HG03280 (cell line): ENCODE data around the gene NGF.

Experiments
- ATAC-seq: cut with Tn5 transposase; IDR thresholded peaks from one replicate; pipeline ENCODE4 v1.9.1; 2021; ENCODE audit warnings: mild to moderate bottlenecking, moderate library complexity; ENCODE audit not compliant: unreplicated experiment

The NGF gene

GRCh38 chr1:115283681-115284146 is 54.3 kb downstream of the NGF start:
- ATAC-seq: no peak

DNA sequence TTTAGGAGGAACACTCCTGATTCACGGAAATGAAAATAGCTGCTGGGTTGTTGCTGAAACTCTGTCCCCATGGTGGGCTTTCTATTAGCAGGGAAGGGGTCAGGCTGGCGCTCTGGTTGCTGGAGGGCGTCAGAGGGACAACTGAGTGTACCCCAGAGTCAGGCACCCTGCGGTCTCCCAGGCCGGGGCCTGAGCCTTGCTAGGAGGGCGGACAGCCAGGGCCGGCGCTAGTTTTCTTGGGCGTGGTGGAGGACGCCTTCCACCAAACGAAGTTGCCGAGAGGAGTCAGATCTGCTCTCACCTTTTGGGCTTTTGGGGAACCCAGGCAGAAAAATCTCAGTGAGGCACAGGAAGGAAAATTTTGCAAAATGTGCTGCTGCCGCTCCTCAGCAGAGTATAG is 54.8 kb downstream of the NGF start:
- no peak for ATAC-seq

DNA sequence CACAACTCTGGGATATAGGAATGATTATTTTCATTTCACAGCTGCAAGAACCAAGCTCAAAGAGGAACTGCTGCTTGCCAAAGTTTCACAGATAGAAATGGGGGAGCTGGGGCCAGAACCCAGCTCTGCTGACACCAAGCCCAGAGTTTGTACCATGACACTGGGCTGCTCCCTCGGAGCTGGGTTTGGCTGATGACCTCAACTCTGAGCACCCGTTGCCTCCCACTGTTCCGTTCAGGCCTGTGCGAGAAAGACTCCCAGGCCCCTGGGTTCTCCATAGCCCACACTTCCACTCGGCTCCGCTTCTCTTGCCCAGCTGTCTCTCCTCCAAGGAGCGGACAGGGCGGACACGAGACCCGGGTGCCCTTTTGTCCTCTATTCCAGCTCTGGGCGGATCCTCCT is 55.2 kb downstream of the NGF start:
- ATAC-seq: no peak

GRCh38 chr1:115281143-115281542 is 56.9 kb downstream of the NGF start:
- ATAC-seq: no peak

GRCh38 chr1:115280064-115280463 is 58.0 kb downstream of the NGF start:
- ATAC-seq: no peak

DNA sequence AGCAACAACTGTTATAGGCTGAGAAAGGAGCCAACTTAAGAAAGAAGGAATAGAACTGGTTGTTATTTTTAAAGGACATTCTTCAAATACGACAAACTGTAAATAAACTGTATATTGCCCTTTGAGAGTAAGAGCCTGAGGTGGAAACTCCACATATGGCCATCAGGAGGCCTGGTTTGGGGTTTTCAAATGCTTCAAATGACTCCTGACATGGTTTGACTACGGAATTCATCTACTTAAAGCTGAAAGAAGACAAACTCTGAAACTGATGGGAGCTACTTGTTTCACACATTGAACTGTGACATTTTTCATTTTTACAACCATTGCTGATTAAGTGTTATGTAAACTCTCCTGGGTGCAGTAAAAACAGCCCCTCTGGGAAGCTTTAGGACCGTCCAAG is 59.8 kb downstream of the NGF start:
- ATAC-seq: no peak

DNA sequence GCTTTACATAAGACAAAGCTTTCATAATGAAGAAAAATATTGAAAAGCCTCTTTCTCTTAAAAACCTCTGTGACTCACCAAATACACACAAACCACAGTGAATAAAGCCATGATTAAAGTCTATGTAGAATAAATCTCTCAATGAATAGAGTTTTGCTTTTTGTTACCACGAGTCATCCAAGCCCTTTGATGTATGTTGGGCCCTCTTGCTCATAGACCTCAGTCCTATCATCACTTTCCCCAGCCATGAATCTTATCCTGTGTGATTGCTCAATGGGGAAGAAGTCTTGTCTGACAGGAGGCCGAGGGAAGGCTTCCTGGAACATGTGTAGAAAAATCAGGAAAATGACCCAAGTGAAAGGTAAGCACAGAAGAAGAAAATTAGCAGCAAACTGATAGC is 60.8 kb downstream of the NGF start:
- no peak for ATAC-seq

DNA sequence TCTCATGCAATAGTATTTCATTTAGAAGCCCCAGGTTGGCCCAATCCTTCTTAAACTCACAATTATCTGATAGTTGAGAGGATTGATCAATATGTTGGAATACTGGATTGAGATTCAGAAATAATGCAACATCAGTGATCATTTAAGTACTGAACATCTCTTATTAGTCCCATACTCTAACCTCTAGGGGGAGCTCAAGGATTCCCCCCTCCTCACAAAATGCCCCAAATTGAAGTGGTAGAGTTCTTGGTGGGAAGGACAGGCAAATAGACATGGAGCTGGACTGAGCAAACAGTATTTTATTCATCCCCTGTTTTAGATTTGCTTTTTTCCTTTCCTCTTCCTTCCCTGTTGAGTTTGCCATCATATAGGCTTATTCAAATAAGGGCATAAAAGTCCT is 62.8 kb downstream of the NGF start:
- no peak for ATAC-seq

DNA sequence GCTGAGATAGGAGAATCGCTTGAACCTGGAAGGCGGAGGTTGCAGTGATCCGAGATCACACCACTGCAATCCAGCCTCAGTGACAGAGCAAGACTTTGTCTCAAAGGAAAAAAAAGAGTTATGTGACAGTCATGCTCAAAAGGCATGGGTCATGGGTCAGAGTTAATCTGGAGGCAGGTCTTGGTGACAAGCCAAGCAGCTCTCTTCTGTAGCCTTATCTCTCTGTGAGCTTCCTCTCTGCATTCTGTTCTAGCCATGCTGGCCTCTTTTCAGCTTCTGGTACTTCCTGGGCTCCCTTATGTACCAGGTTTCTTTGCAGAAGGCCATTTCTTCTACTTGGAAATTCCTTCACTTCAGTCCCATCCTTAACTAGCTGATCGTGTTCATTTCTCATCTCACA is 63.6 kb downstream of the NGF start:
- ATAC-seq: no peak

- no peak for ATAC-seq
Measured at GRCh38 chr1:115266729-115267421, 71.2 kb downstream of the NGF start.

DNA sequence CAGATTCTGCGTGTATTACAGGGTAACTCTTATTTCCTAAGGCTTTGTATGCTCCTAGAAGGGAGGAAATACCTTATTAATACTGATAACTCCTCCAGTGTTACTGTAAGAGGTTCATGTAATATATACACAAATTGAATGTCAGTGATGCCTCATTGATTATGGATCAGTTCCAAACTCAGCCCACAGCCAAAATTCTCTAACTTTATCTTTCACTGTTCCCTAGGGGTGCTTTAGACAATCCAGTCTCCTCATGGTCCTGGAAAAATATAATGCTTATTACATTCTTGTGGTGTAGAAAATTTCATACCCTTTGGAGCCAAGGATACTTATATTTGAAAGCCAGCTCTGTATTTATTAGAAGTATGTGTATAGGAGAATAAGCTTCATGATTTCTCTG is 73.0 kb downstream of the NGF start:
- ATAC-seq: no peak

DNA sequence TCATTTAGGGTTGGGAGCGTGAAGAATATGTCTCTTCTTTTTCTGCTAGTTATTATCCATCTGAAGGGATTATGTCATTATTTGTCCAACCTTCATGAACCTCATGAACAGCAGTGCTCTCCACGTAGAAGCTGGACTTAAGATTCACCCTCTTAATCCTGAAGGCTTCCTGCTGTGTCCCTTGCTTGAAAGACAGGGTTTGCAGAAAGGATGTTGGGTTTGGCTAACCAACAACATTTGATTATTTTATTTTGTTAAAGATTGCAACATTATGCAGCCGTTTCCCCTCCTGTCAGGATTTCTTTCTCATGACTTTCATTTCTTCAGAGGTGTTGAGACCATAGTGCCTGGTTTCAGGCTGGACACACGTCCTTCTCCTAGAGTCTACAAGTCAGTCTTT is 75.2 kb downstream of the NGF start:
- ATAC-seq: no peak

DNA sequence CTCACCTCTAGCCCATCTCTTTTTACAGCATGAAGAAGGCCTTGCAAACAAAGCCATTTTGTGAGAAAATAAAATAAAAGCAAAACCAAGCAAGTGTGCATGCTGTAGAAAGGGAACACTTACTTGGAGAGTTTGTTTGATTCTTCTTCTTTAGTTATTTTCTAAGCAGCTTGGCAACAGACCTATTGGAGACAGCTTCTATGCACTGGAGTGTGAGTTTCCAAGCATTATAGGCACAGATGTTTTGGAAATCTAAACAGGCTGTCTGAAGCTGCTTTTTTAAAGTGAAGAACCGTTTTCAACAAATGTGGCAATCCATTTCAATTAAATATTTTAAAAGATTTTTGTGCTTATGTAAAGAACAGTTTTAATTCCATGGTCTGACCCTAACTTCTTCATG is 76.6 kb downstream of the NGF start:
- ATAC-seq: no peak

DNA sequence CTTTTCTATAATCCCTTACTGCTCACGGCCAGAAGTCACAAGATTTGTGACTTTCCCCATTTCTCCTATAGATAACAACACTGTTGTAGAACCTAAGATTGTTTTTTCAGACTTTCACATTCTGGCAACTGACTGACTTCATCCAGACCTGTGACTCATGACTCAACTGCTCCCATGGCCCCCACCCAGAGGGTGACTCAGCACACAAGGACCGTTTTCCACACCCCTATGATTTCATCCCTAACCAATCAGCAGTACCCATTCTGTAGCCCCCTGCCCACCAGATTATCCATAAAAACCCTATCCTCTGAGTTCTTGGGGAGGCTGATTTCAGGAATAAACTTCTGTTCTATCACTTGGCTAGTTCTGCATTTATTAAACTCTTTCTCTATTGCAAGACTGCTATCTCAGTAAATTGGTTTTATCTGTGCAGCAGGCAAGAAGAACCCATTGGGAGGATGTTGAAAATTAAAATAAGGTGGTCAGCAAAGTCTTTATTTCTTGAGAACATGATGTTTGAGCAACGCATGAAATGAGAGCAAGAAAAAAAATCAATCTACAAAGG is 79.7 kb downstream of the NGF start:
- no peak for ATAC-seq

GRCh38 chr1:115257591-115257990 is 80.5 kb downstream of the NGF start:
- no peak for ATAC-seq

DNA sequence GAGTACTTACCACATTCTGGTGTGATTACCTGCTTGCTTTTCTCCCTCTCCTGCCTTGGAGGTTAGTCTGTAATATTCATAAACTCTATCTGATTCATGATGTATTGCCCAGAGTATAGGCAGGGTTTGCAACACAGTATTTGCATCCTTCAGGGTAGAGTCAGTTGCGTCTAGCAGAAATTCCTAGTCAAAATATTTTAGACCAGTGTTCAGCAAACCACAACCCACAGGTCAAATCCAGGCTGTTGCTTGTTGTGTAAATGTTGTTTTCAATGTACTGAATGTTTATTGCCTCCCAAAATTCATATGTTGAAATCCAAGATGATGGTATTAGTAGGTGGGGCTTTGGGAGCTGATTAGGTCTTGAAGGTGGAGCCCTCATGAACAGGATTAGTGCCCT is 82.9 kb downstream of the NGF start:
- no peak for ATAC-seq

GRCh38 chr1:115252585-115252984 is 85.5 kb downstream of the NGF start:
- no peak for ATAC-seq

GRCh38 chr1:115251856-115252255 is 86.2 kb downstream of the NGF start:
- no peak for ATAC-seq

DNA sequence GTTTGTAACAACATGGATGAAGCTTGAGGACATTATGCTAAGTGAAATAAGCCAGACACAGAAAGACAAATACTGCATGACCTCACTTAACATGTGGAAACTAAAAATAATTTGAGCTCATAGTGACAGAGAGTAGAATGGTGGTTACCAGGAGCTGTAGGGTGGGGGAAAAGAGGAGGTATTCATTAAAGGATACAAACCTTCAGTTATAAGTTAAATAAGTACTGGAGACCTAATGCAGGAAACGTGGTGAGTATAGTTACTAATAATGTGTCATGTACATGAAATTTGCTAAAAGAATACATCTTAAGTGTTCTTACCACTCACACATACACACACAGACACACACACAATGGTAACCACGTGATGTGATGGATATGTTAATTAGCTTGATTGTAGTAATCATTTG is 86.7 kb downstream of the NGF start:
- no peak for ATAC-seq

GRCh38 chr1:115246526-115246925 is 91.5 kb downstream of the NGF start:
- no peak for ATAC-seq

- ATAC-seq: no peak
Measured at GRCh38 chr1:115245227-115245626, 92.8 kb downstream of the NGF start.

GRCh38 chr1:115242543-115242942 is 95.5 kb downstream of the NGF start:
- ATAC-seq: no peak

- no peak for ATAC-seq
Measured at GRCh38 chr1:115241309-115241708, 96.7 kb downstream of the NGF start.
